A549 (cell line): ENCODE results near the gene SFTPB.

Source experiments
- JUN ChIP-seq, 2 experiments: fragments of >200 bp; sonication (Bioruptor Twin); formaldehyde crosslinking; IDR thresholded peaks; 2 replicates in 1 of 2; 3 replicates in 1 of 2; pipeline ENCODE4 v1.6.1; 2016 to 2017
- TF ChIP-seq, protein P1 (sequence below): fragments of >200 bp; sonication (Bioruptor Twin); formaldehyde crosslinking; IDR thresholded peaks from 3 replicates; pipeline ENCODE4 v1.5.1; 2016

DNA sequence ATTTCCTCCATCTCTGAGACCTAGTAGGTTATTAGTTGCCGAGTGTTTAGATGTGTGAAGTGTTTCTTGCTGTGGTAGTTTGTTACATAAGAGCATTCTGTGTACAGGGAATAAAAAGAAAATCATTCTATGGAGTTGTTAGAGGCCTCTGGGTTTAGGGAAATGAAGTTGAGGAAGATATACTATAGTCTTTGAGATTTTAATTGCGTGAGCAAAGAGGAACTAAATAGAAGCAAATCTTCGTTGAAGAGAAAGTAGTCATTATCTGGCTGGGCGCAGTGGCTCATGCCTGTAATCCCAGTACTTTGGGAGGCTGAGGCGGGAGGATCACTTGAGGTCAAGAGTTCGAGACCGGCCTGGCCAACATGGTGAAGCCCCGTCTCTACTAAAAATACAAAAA, 33.0 kb downstream of the SFTPB start:
- TF ChIP-seq JUN (IDR thresholded peaks at IDR 0.05), result no peak
- TF ChIP-seq, protein P1, sequence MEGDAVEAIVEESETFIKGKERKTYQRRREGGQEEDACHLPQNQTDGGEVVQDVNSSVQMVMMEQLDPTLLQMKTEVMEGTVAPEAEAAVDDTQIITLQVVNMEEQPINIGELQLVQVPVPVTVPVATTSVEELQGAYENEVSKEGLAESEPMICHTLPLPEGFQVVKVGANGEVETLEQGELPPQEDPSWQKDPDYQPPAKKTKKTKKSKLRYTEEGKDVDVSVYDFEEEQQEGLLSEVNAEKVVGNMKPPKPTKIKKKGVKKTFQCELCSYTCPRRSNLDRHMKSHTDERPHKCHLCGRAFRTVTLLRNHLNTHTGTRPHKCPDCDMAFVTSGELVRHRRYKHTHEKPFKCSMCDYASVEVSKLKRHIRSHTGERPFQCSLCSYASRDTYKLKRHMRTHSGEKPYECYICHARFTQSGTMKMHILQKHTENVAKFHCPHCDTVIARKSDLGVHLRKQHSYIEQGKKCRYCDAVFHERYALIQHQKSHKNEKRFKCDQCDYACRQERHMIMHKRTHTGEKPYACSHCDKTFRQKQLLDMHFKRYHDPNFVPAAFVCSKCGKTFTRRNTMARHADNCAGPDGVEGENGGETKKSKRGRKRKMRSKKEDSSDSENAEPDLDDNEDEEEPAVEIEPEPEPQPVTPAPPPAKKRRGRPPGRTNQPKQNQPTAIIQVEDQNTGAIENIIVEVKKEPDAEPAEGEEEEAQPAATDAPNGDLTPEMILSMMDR, result no peak
